Measurements from ENCODE around the gene DNAL4.

GRCh38 chr22:38786631-38787030 is 7.3 kb downstream of the DNAL4 start:
- no peak for TF ChIP-seq CTCF (IDR thresholded peaks at IDR 0.05)
- no peak for TF ChIP-seq POLR2A (IDR thresholded peaks at IDR 0.05)
- TF ChIP-seq POLR2AphosphoS5 (IDR thresholded peaks at IDR 0.05; ENCODE audit: insufficient read depth in 1 of 2, low read depth in 1 of 2): no peak

Measured in vagina (tissue), 2 donors.